Middle frontal gyrus (tissue), 1 donor: Measurements from ENCODE around the gene VSTM2L.

ENCODE experiments used
- DNase-seq: peaks from one replicate; pipeline ENCODE4 v3.0.0-alpha.2; 2015; ENCODE audit warnings: low spot score; ENCODE audit errors: extremely low spot score

VSTM2L gene

GRCh38 chr20:37878835-37879599 is 23.9 kb upstream of the VSTM2L start:
- no peak for DNase-seq

- DNase-seq: no peak
Observed at GRCh38 chr20:37879843-37880242, 23.1 kb upstream of the VSTM2L start.

GRCh38 chr20:37880726-37881591 is 22.0 kb upstream of the VSTM2L start:
- no peak for DNase-seq

- no peak for DNase-seq
Observed at GRCh38 chr20:37881601-37882343, 21.2 kb upstream of the VSTM2L start.

GRCh38 chr20:37882961-37883712 is 19.8 kb upstream of the VSTM2L start:
- no peak for DNase-seq

GRCh38 chr20:37885042-37885441 is 17.9 kb upstream of the VSTM2L start:
- no peak for DNase-seq

- DNase-seq: no peak
Observed at GRCh38 chr20:37885593-37886503, 17.1 kb upstream of the VSTM2L start.

- no peak for DNase-seq
Observed at GRCh38 chr20:37886851-37887297, 16.1 kb upstream of the VSTM2L start.

- no peak for DNase-seq
Observed at GRCh38 chr20:37888641-37889040, 14.3 kb upstream of the VSTM2L start.

GRCh38 chr20:37890108-37890507 is 12.8 kb upstream of the VSTM2L start:
- DNase-seq: no peak

GRCh38 chr20:37890643-37891042 is 12.3 kb upstream of the VSTM2L start:
- DNase-seq: no peak

GRCh38 chr20:37892001-37892400 is 10.9 kb upstream of the VSTM2L start:
- DNase-seq: no peak

GRCh38 chr20:37893566-37894241 is 9.2 kb upstream of the VSTM2L start:
- no peak for DNase-seq

- no peak for DNase-seq
Observed at GRCh38 chr20:37894454-37894853, 8.5 kb upstream of the VSTM2L start.

GRCh38 chr20:37895166-37895565 is 7.8 kb upstream of the VSTM2L start:
- DNase-seq: no peak

- no peak for DNase-seq
Observed at GRCh38 chr20:37896932-37897548, 5.9 kb upstream of the VSTM2L start.

GRCh38 chr20:37898233-37899104 is 4.5 kb upstream of the VSTM2L start:
- DNase-seq: no peak
